Activated naive CD4-positive, alpha-beta T cell treated with anti-CD3 and anti-CD28 coated beads for 36 hours (primary cell): ENCODE measurements around the gene TALDO1. TPM values are rescaled to one million over a fixed set of nuclear protein-coding genes. Genes with fewer than 3 reads are reported as not detected.

ENCODE experiments used
- CTCF ChIA-PET: fragments of 350-600 bp; sonication (Branson Sonifier 250); formaldehyde crosslinking; loops from one replicate; lab custom pipeline; 2021; ENCODE audit warnings: antibody characterized with exemption; lab: Charles Lee
- DNase-seq: peaks from one replicate; pipeline ENCODE4 v3.0.0-alpha.2; 2020
- H3K27ac Mint-ChIP-seq: one replicate; pipeline ENCODE4 v1.8.0; 2021; ENCODE audit warnings: mild to moderate bottlenecking, mixed read lengths
- H3K27me3 Mint-ChIP-seq: one replicate; pipeline ENCODE4 v1.8.0; 2021; ENCODE audit warnings: low read depth, mixed read lengths
- H3K36me3 Mint-ChIP-seq: one replicate; pipeline ENCODE4 v1.8.0; 2021; ENCODE audit warnings: low read depth, mixed read lengths
- H3K4me1 Mint-ChIP-seq: one replicate; pipeline ENCODE4 v1.8.0; 2021; ENCODE audit warnings: low read depth, mixed read lengths
- H3K4me3 Mint-ChIP-seq: one replicate; pipeline ENCODE4 v1.8.0; 2021; ENCODE audit warnings: mild to moderate bottlenecking, moderate library complexity, mixed read lengths
- H3K9me3 Mint-ChIP-seq: one replicate; pipeline ENCODE4 v1.8.0; 2021; ENCODE audit warnings: mixed read lengths
- intact Hi-C: fragments of 100-400 bp; cut with micrococcal nuclease; formaldehyde crosslinking; loops from one replicate; pipeline ENCODE4 v1.15.1; 2023
- total RNA-seq, 2 experiments: library from RNA; stranded (reverse); gene quantifications; one replicate each; pipeline ENCODE4 v1.2.3, GENCODE V29; 2021

Gene TALDO1
- total RNA-seq, 2 experiments from 2014 or later: 327 to 360 TPM

- Mint-ChIP-seq H3K27me3 (no peaks in the 10 kb centered on the region), H3K4me3 (no peak overlapping the region), H3K4me1 (peaks cover 8% of the 10 kb centered on the region), H3K27ac (no peak overlapping the region), H3K9me3 (no peaks in the 10 kb centered on the region), H3K36me3 (peaks cover 15% of the 10 kb centered on the region)
- CTCF ChIA-PET: interaction anchor here (0.8 to 2.2 kb wide), 3 partner anchors 11 to 31 kb away, joined by 3 to 6 read pairs (median 4); no protein-coding TSS in a partner anchor
- intact Hi-C loops: loop anchor here (1.0 kb wide), 1 partner anchor 37 kb away; no protein-coding TSS in a partner anchor
- DNase-seq: no peak
Measured at GRCh38 chr11:765802-766091, 18.5 kb downstream of the TALDO1 start.

- Mint-ChIP-seq H3K4me3 (no peak overlapping the region), H3K27ac (no peak overlapping the region), H3K27me3 (no peaks in the 10 kb centered on the region), H3K4me1 (peaks cover 8% of the 10 kb centered on the region), H3K36me3 (peaks cover 15% of the 10 kb centered on the region), H3K9me3 (no peaks in the 10 kb centered on the region)
- no peak for DNase-seq
- intact Hi-C loops: no loop called here
- CTCF ChIA-PET: interaction anchor here (0.8 to 2.2 kb wide), 3 partner anchors 10 to 31 kb away, joined by 3 to 6 read pairs (median 4); no protein-coding TSS in a partner anchor
Measured at GRCh38 chr11:766106-766935, 19.1 kb downstream of the TALDO1 start.

GRCh38 chr11:766936-767210, 19.6 kb downstream of the TALDO1 start:
- H3K36me3 Mint-ChIP-seq: peaks cover 15% of the 10 kb centered on the region
- no peak for DNase-seq
- no peaks in the 10 kb centered on the region for H3K9me3 Mint-ChIP-seq
- CTCF ChIA-PET: no interaction called here
- intact Hi-C loops: no loop called here
- no peak overlapping the region for H3K4me3 Mint-ChIP-seq
- H3K27me3 Mint-ChIP-seq: no peaks in the 10 kb centered on the region
- H3K4me1 Mint-ChIP-seq: peaks cover 8% of the 10 kb centered on the region
- no peak overlapping the region for H3K27ac Mint-ChIP-seq

- no peaks in the 10 kb centered on the region for H3K9me3 Mint-ChIP-seq
- H3K36me3 Mint-ChIP-seq: peaks cover 14% of the 10 kb centered on the region
- peaks cover 8% of the 10 kb centered on the region for H3K4me1 Mint-ChIP-seq
- H3K27ac Mint-ChIP-seq: no peak overlapping the region
- H3K27me3 Mint-ChIP-seq: no peaks in the 10 kb centered on the region
- CTCF ChIA-PET: no interaction called here
- DNase-seq: no peak
- no peak overlapping the region for H3K4me3 Mint-ChIP-seq
- intact Hi-C loops: no loop called here
Measured at GRCh38 chr11:767238-767637, 20.0 kb downstream of the TALDO1 start.

- intact Hi-C loops: no loop called here
- CTCF ChIA-PET: no interaction called here
- H3K4me3 Mint-ChIP-seq: no peak overlapping the region
Measured at GRCh38 chr11:769887-770641, 22.8 kb downstream of the TALDO1 start.

GRCh38 chr11:770642-771616, 23.7 kb downstream of the TALDO1 start:
- H3K36me3 Mint-ChIP-seq: peaks cover 5% of the 10 kb centered on the region
- H3K9me3 Mint-ChIP-seq: no peaks in the 10 kb centered on the region
- intact Hi-C loops: no loop called here
- DNase-seq: no peak
- no peak overlapping the region for H3K27ac Mint-ChIP-seq
- no peaks in the 10 kb centered on the region for H3K27me3 Mint-ChIP-seq
- H3K4me1 Mint-ChIP-seq: peaks cover 19% of the 10 kb centered on the region
- H3K4me3 Mint-ChIP-seq: no peak overlapping the region
- CTCF ChIA-PET: no interaction called here

More at GRCh38 chr11:769887-770641, 22.8 kb downstream of the TALDO1 start:
- Mint-ChIP-seq H3K27me3 (no peaks in the 10 kb centered on the region), H3K4me1 (peaks cover 13% of the 10 kb centered on the region), H3K36me3 (peaks cover 8% of the 10 kb centered on the region), H3K9me3 (no peaks in the 10 kb centered on the region), H3K27ac (no peak overlapping the region)
- DNase-seq: no peak

GRCh38 chr11:771617-772204, 24.4 kb downstream of the TALDO1 start:
- CTCF ChIA-PET: no interaction called here
- Mint-ChIP-seq H3K4me3 (no peak overlapping the region), H3K27ac (no peak overlapping the region), H3K27me3 (no peaks in the 10 kb centered on the region), H3K4me1 (peaks cover 22% of the 10 kb centered on the region), H3K36me3 (peaks cover 5% of the 10 kb centered on the region), H3K9me3 (no peaks in the 10 kb centered on the region)
- intact Hi-C loops: no loop called here
- no peak for DNase-seq

- no peaks in the 10 kb centered on the region for H3K27me3 Mint-ChIP-seq
- peaks cover 4% of the 10 kb centered on the region for H3K36me3 Mint-ChIP-seq
- intact Hi-C loops: no loop called here
- H3K27ac Mint-ChIP-seq: no peak overlapping the region
- peaks cover 18% of the 10 kb centered on the region for H3K4me1 Mint-ChIP-seq
- no peak overlapping the region for H3K4me3 Mint-ChIP-seq
- no peak for DNase-seq
- CTCF ChIA-PET: no interaction called here
- H3K9me3 Mint-ChIP-seq: no peaks in the 10 kb centered on the region
Measured at GRCh38 chr11:772429-773390, 25.4 kb downstream of the TALDO1 start.

- H3K9me3 Mint-ChIP-seq: no peaks in the 10 kb centered on the region
- H3K36me3 Mint-ChIP-seq: peaks cover 4% of the 10 kb centered on the region
- H3K4me1 Mint-ChIP-seq: peaks cover 18% of the 10 kb centered on the region
- H3K4me3 Mint-ChIP-seq: no peak overlapping the region
- intact Hi-C loops: no loop called here
- no peak for DNase-seq
- no peaks in the 10 kb centered on the region for H3K27me3 Mint-ChIP-seq
- CTCF ChIA-PET: no interaction called here
- no peak overlapping the region for H3K27ac Mint-ChIP-seq
Measured at GRCh38 chr11:773425-773824, 26.2 kb downstream of the TALDO1 start.

- Mint-ChIP-seq H3K27ac (no peak overlapping the region), H3K27me3 (no peaks in the 10 kb centered on the region), H3K9me3 (no peaks in the 10 kb centered on the region), H3K4me3 (no peak overlapping the region), H3K36me3 (peaks cover 4% of the 10 kb centered on the region), H3K4me1 (peaks cover 19% of the 10 kb centered on the region)
- intact Hi-C loops: no loop called here
- DNase-seq: no peak
- CTCF ChIA-PET: no interaction called here
Measured at GRCh38 chr11:773830-774229, 26.6 kb downstream of the TALDO1 start.
